ENCODE measurements around the gene KLHL22.
"Not testable (repeated sequence)": the region's sequence is repeated elsewhere in the genome, so short reads cannot be mapped to it uniquely, and the experiment has no call there.

The KLHL22 gene

DNA sequence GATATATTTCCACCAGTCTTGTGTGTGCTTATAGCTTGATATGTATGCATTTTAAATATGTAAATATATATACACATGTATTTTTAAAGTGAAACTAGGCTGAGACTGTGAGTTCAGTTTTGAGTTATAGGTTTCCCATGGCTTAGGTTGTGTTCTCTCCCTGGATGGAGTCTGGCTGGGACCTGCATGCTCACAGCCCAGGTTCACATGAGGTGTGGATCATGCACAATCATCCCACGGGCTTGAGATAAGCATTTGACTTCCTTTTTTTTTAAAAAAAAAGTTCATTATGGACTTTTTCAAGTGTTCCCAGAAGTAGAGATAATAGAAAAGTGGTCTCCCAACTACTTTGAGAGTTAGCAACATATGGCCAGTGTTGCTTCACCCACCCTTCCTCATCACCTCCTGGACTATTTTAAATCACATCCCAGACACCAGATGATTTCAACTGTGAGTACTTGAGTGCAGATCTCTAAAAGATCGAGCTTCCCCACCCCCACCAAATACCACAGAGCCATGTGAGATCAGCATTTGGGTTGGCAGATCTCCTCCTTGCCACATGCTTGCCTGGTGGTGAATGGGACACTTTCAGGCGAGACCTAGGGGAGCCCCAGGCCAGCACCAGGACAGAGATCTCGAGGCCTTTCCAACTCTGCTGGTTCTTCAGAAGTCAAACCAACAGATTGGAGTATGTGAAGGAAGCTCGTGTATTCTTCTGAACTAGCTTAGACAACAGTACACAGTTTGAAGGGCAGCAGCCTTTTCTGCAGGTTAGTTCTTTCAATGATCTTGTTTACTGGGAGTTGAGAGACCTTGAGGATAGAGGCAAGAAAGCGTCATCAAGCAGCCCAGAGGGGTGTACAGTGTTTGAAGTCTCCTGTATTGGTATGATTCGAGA, 27.7 kb upstream of the KLHL22 start:
- DNase-seq (ENCODE audit: low spot score) = no peak

DNA sequence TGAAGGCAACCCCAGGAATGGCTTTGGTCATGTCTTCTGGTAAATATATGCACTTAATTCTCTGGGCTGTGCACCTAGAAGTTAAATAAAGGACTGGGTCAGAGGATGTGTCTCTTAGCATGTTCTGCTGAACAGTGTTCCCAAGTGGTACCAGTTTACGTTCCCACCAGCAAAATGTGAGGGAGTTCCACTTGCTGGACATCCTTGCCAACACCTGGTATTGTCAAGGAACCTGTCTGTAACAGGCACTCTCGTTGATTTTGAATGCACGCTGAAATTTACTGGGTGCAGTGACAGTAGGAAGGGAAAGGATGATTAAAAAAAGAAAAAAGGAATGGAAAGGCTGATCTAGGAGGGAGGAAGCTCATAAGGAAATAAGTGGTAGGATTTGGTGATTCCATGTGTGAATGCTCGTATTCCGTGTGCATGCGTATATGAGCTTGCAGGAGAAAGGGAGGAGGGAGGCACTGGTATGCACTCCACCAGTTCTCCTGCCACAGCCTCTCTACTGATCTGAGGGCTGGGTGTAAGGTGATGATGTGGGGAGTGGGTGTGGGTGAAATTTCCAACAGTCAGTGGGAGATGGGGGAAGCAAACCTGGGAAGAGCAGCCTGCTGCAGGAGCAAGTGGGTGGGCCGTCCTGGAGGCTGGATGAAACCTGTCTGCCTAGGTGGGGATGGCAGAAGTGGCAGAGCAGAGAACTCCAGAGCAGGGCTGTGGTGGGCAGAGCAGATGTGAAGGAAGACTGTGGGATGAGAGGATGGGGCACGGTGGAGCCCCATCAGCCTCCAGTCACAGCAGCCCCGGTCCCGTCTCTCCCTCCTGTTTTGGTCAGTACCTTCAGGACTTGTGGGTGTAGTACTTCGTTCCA, 26.8 kb upstream of the KLHL22 start:
- no peak for DNase-seq (ENCODE audit: low spot score)

DNA sequence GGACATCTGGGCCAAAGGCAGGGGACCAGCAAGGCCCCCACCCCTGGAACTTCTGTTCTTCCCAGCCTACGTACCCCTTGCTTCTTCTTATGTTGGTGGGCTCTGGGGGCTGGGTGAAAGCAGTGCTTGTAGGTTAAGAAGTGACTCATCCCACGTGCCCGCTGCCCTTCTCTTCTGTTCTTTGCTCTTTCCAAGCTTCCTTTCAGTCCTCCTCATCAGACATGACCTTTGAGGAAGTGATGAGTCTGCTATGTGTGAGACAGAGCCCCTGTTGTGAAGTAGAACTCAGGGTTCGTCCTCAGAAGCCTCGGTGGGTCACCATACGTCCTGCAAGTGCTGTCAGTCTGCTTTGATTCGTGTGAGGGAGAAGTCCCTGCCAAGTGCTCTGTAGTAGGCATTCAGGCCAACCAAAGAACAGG, 24.5 kb upstream of the KLHL22 start:
- DNase-seq (ENCODE audit: low spot score) = no peak

DNA sequence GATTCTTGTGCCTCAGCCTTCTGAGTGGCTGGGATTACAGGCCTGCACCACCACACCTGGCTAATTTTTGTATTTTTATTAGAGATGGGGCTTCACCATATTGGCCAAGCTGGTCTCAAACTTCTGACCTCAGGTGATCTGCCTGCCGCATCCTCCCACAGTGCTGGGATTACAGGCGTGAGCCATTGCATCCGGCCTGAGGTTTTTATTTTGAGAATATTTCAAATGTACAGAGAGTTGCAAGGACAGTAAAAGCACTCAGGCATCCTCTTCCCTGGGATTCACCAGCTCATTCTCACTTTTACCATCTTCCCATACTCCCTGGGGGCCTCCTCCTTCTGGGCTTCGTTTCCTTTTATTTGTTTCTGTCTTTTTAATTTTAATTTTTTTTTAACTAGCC, 24.0 kb upstream of the KLHL22 start:
- DNase-seq (ENCODE audit: low spot score) = no peak

DNA sequence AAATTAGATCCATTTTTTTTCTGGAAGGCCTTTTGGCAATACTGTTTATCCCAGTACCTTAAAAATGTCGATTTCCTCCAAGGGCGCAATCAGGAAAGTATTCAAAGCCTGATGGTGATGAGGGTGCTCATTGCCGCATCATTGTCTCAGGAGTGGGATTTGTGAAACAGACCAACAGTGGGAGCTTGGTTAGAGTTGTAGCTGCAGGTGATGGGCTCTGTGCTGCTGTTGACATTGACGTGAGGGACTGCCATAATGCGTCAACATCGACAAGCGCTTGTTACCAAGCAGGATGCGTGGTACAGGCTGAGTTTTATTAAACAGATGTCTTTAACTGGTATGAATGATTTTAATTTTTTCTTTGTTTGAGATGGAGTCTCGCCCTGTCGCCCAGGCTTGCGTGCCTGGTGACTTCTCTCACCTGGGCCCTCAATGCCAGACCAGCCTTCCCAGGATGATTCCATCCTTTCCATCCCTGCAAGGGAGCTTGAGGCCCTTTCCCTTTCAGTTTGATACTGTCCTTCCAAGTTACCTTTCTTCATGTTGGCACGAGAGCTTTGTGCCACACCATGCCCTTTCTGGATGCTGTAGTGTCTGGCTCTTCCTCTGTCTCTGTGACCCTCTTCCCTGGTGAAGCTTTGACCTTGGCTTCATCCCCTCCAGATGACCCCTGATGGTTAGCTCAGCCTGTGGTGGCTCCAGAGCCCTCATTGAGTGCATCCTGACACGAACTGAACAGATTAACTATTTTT, 22.4 kb upstream of the KLHL22 start:
- no peak for DNase-seq (ENCODE audit: low spot score)

DNA sequence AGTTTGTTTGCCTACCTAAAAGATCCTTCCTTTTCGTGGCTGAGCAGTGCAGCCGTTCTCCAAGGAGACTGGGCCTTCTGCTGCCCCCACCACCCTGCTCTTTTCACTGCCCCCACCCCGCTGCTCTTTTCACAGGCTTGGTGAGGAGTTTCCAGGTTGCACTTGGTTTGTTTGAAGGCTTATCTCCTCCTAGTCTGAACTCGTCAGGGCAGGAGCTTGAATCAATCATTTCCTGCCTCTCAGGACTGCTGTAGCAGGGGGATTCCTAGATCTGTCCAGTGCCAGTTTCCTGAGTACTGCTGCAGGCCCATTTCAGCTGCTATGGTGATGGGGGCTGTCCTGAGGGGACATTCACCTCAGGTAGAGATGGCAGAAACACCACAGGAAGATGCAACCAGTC, 21.8 kb upstream of the KLHL22 start:
- no peak for DNase-seq (ENCODE audit: low spot score)

DNA sequence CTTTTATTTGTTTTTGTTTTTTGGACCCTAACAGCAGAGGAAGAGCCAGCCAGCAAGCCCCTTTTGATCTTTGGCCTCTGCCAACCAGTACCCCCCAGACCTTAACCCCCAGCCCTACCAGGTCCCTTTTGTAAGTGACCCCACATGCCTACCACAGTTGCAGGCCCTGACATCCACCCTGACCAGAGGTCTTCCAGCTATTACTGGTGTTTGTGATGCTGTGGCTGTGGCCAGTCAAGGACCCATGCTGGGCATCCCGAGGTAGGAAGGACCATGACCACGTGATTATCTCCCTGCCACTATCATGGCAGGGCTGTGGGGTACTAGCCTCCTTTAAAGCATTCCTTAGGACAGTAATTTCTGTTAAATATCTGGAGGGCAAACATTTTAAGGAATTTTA, 20.8 kb upstream of the KLHL22 start:
- no peak for DNase-seq (ENCODE audit: low spot score)

DNA sequence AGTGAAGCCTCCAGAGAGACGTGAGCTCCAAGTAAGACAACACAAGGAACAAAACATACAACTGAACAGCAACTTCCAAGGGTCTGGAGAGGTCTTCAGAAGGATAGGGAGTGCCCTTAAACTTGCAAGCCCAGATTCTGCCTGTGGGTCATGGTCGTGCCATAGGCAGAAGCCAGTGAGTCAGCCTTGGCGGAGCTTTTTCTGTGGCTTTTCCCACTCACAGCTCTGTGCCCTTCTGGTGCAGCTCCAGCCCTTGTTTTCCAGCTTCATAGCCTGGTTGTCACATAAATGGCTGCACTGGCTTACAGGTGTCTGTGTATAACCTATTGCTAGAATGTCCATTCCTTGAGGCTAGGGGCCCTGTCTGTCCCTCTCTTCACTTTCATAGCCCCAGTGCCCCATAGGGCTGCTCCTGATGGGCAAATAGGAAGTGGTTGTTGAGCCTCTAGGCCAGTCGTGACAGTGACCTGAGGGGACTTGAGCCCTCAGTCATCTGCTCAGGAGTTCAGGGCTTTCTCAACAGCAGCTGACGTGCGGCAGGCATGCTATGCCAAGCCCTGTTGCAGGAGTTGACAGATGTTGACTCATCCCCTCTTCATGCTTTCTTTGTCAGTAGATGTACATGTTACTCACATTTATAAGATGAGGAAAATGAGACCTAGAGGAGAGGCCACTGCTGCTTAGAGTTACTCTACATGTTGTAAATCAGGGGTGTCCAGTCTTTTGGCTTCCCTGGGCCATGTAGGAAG, 19.2 kb upstream of the KLHL22 start:
- no peak for DNase-seq (ENCODE audit: low spot score)

DNA sequence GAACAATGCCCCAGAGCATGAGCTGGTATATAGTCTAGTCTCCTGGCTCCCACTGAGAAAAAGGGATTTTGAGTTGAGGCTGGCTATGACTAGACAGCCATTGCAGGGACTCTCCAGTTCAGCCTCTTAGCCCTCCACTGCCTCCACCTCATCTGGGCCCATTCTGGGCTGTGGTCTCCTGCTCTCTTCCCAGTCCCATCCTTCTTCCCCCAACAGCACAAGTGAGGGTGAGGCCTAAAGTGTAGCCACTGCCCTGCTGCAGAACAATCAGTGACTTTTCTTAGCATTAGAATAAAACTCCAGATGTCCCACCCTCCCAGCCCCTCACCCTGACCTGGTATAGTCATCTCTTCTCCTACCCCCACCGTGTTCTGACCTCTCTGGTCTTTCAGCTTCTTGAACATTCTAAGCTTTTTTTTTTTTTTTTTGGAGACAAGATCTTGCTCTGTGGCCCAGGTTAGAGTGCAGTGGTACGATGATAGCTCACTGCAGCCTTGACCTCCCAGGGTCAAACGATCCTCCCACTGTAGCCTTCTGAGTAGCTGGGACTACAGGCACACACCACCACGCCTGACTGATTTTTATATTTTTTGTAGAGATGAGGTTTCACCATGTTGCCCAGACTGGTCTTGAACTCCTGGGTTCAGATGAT, 16.1 kb upstream of the KLHL22 start:
- no peak for DNase-seq (ENCODE audit: low spot score)

DNA sequence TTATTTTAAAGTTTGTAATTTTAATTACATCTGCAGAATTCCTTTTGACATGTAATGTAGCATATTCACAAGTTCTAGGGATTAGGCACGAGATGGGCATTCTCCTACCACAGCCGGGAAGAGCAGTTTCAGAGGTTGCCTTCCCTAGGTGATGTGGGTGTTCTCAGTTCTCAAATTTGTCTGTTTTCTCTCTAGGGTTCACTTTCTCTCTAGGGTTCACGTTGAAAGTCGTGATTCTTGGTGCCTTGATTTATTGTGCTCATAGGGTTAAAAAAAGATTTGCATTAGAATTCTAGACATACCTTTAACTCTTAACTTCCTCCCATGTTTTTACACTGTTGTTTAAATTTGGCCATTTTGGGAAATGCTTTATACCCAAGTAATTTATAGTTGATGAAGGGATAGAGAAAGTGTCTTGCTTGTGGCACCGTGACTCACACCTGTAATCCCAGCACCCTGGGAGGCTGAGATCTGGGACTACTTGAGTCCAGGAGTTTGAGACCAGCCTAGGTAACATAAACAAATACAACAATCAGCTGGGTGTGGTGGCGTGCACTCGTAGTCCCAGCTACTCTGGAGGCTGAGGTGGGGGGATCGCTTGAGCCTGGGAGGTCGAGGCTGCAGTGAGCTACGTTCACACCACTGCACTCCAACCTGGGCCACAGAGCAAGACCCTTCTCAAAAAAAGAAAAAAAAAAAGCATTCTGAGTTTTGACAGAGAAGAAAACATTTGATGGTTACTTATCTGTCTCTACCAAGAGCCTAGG, 15.4 kb upstream of the KLHL22 start:
- no peak for DNase-seq (ENCODE audit: low spot score)

DNA sequence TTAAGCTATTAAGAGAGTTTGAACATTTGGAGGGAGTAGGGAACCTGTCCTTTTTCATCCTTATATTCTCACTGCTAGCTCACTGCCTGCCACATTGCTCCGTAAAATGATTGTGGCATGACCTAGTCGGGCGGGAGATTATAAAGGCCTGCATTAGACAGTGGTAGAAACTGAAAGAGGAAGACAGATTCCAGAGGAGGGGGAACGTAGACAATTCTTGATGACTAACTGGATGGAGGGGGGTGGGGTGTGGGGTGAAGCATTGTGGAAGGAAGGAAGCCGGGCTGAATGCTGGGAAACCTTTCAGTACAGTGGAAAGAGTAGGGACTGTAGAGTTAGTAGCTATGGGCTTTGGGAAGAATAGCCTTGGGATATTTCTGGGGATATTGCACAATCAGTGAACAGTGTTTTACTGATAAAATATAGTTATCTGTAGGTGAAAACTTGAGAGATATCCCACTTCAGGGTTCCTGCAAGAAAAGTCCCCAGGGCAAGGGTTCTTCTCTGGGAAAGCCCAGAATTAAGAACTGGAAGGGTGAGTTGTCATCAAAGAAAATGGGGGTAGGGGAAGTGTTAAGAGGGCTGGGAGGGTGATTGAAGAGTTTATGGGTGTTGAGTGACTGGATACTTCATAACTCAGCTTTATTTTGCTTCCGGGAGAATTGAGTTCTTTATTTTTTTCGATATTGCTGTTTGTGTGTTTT, 13.9 kb upstream of the KLHL22 start:
- DNase-seq (ENCODE audit: low spot score) = no peak

DNA sequence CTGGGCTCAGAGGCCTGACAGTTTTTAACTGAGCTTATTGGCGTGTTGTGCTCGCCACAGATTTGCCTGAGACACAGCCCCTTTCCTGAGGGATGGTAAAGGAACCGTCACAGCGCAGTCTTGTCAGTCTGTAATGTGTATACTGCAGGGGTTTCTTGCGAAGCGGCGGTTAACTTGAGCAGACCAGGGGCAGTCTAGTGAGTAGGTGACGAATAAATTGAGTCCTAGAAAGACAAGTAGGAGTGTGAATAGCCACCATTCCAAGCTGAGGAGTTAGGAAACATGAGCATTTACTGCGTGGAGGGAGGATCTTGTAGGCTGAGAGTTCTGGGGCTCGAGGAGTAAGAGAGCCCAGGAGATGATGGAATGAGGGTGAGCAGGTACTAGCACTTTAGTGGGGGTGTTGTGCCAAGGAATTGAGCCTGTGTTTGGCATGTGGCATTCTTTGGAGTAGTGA, 13.2 kb upstream of the KLHL22 start:
- DNase-seq (ENCODE audit: low spot score) = no peak

DNA sequence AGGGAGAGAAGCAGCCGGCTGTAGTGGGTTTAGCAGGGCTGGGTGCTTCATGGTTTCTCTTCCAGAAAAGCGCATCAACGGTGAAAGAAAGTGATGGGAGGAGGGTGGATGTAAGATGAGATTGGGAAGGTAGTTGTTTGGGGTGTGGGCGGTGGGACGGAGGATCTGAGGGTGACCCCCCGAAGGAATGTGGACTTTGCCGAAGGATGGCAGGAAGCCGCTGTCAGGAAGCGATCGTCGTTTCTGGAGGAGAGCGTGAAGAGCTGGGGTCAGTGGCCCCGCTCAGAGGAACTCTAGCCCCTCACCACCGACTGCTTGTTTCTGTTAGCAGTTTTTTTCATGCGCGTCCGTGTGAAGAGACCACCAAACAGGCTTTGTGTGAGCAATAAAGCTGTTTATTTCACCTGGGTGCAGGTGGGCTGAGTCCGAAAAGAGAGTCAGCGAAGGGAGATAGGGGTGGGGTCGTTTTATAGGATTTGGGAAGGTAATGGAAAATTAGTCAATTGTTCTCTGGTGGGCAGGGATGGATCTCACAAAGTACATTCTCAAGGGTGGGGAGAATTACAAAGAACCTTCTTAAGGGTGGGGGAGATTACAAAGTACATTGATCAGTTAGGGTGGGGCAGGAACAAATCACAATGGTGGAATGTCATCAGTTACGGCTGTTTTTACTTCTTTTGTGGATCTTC, 12.6 kb upstream of the KLHL22 start:
- not testable (repeated sequence) for DNase-seq (ENCODE audit: low spot score)

DNA sequence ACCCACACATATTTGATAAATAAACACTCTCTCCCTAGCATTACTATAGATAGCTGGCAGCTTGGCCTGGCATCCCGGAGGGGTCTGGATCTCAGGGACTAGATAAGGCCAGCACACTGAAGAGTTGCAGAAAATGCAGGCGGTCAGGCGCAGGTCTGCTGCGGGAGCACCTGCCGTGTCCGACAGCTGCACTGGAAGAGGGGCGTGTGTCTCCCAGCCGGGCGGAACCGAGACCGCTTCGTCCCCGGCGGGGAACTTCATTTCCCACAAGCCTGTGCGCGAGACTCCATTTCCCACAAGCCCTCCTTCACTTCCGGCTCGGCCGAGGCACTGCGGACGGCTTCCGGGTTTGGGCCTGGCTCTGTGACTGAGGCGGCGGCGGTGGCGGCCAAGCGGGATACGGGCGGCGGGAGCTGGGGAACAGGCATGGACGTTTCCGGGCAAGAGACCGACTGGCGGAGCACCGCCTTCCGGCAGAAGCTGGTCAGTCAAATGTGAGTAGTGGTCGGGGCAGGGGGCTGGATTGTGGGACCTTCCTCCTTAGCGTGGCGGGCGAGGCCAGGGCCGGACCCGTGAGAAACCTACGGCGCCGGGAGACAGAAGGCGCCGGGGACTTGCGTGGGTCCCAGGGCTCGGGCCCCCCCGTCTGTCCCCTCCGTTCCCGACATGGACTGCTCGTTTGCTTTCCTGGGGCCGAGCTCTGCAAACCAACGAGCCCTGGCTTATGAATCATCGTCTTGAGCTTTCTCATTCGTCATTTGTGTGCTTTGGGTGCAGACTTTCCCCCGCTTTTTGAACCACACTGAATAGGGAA, 11.9 kb upstream of the KLHL22 start, which contains the start of gene MED15:
Gene MED15 (plus strand): TSS at position 358 of the 814 bp plus-strand sequence. CDS start 69 bp downstream, at position 427.
- DNase-seq (ENCODE audit: low spot score) = peak; percentile 55

DNA sequence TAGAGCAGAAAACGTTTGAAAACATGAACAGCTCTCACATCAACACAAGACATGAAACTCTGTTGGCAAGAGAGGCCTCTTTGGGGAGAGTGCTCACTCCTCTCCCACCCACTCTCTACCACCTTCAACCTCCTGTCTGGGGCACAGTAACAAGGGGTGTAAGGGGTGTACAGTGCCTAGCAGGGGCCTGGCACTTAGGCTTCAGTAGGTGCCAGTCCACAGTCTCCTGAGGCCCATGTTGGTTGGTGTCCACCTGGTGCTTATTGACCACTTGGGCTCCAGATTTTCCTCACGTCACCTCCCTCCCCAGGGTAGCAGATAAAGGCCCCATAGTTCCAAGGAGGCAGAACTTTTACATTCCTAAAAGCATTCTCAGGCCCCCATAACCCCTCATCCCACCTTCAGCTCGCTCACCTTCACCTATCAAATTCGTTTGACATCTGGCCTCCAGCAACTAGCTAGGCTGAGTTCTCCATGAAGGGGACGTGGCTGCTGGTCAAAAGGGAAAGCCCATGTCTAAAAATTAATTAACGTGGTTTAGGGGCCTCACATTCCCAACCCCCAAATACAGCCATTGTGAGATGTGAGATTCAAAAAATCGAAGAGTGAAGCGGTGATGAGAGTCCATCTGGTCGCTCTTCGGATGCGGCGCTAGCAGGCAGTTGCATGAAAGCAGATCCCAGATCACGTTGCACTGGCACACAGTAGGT, 11.1 kb upstream of the KLHL22 start:
- no peak for DNase-seq (ENCODE audit: low spot score)

DNA sequence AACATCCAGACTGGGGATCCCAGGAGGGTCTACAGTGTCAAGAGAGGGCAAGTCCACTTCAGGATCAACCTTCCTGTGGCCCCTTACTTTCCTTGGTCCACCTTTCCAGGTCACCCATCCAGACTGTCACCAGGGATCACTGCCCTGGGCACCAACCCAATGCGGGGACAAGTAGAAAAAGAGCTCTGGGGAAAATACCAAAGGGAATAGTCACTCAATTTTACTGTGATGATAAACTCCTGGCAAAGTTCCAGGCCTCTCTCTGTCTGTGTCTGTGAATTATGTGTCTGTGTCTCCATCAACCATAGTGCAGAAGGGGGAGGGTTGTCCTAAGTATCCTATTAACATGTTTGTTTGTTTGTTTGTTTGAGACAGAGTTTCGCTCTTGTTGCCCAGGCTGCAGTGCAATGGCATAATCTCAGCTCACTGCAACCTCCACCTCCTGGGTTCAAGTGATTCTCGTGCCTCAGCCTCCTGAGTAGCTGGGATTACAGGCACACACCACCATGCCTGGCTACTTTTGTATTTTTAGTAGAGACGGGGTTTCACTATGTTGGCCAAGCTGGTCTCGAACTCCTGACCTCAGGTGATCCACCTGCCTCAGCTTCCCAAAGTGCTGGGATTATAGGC, 8.8 kb upstream of the KLHL22 start:
- DNase-seq (ENCODE audit: low spot score) = not testable (repeated sequence)

DNA sequence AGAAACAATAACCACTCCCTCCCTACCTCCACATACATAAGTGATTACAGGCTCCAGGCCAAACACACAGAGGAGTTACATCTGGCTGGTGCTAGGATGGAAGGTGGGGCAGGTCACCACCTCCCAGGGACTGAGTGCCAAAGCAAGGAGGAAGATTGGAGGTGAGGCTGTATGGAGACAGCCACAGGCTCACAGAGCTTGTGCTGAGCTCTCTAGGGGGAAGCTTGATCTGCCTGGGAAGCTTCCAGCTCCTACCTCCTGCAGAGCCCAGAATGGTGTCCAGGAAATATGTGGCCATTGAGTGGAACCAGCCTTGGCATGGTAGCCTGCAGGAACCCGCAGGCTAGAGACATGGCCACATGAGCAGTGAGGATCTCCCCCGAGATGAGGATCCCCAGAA, 8.2 kb upstream of the KLHL22 start:
- DNase-seq (ENCODE audit: low spot score) = no peak
